ENCODE measurements around the gene TTC28. TPM values are rescaled to one million over a fixed set of nuclear protein-coding genes. Genes with fewer than 3 reads are reported as not detected.

TTC28 gene
- total RNA-seq, 3 donors from 2014 or later = 9.6 to 32.3 (median 13.2) TPM

DNA sequence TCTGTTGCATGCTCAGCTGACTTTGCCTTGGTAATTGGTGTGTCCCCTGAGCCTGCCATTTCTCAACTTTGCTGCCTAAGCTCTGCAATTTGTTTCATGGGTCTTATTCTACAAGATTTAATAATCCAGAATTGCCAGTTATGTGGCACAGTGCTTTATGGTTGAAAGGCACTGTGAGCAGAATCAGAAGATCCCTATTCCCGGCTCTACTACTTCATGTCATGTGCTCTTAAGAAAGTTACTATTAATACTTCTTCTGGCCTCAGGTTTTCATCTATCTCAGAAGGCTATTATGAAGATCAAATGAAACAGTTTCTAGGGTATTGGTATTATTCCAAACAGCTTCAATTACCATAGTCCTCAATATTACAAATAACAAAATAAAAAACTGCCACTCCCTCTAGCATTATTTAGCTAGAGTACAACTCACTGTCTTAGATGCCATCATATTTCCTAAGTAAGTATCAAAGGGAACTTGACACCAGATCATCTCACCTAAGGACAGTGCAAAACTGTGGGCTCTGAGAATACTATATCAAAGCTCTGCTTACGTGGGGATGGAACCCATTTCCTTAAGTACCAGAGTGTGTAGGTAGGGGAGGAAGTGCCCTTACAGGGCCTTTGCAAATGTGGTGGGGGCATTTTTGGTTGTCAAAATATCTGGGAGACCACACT, 560.5 kb downstream of the TTC28 start:
- intact Hi-C loops (cut with DNase I, micrococcal nuclease) = no loop called here
- H3K4me1 ChIP-seq (ENCODE audit: low read depth) = no peaks in the 10 kb centered on the region

DNA sequence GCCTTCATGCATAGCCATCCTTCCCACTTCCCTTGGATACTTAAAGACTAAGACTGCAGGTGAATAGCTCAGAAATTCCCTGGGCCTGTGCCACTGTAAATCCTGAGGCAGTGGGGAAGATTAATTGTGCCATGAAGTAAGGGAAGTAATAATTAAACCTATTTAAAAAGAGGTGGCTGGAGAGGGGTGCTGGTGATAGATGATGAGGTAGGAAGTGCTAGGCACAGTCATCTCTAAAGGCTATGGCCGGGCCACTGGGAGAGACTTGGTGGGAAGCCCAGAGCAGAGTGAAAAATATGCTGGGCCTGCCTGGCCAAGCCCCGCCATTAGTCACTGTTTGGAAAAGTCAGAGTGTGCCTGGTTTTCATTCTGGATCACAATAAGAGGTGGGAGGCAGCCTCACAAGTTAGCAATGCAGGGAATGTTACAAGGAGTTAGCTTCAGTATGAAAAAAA, 563.4 kb downstream of the TTC28 start:
- TF ChIP-seq, protein P1, sequence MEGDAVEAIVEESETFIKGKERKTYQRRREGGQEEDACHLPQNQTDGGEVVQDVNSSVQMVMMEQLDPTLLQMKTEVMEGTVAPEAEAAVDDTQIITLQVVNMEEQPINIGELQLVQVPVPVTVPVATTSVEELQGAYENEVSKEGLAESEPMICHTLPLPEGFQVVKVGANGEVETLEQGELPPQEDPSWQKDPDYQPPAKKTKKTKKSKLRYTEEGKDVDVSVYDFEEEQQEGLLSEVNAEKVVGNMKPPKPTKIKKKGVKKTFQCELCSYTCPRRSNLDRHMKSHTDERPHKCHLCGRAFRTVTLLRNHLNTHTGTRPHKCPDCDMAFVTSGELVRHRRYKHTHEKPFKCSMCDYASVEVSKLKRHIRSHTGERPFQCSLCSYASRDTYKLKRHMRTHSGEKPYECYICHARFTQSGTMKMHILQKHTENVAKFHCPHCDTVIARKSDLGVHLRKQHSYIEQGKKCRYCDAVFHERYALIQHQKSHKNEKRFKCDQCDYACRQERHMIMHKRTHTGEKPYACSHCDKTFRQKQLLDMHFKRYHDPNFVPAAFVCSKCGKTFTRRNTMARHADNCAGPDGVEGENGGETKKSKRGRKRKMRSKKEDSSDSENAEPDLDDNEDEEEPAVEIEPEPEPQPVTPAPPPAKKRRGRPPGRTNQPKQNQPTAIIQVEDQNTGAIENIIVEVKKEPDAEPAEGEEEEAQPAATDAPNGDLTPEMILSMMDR (IDR thresholded peaks at IDR 0.05) = no peak

More for the DNA sequence above, 560.5 kb downstream of the TTC28 start:
- TF ChIP-seq, protein P1 (IDR thresholded peaks at IDR 0.05) = no peak
- ATAC-seq (no peak), DNase-seq (no peak)
- Histone ChIP-seq H3K36me3 (ENCODE audit: low read depth) (no peaks in the 10 kb centered on the region), H3K9me3 (no peaks in the 10 kb centered on the region), H3K4me3 (no peak overlapping the region)

DNA sequence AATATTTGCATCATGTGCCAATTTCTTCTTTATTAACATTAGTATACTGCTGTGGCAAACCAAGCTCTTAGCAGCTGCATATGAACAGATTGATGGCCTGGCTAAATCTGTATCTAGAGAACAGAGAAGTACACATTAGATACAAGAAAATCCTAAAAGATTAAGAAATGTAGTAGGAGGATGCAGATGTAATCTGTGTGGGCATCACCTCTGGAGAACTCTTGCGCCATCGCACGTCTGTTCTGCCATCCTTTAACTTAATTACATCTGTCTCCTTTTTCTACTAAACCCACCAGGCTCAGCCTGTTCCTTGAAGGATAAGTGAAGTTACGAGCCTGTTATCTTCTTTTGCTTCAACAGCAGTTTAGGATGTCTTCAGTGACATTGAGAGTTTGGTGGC, 564.2 kb downstream of the TTC28 start:
- intact Hi-C loops (cut with DNase I, micrococcal nuclease) = no loop called here
- TF ChIP-seq, protein P1 (IDR thresholded peaks at IDR 0.05) = no peak

More for the DNA sequence above, 563.4 kb downstream of the TTC28 start:
- Histone ChIP-seq H3K4me1 (ENCODE audit: low read depth) (no peaks in the 10 kb centered on the region), H3K9me3 (no peaks in the 10 kb centered on the region), H3K4me3 (no peak overlapping the region), H3K36me3 (ENCODE audit: low read depth) (no peaks in the 10 kb centered on the region)
- DNase-seq = no peak
- ATAC-seq = peak; percentile 26
- intact Hi-C loops (cut with DNase I, micrococcal nuclease) = no loop called here

DNA sequence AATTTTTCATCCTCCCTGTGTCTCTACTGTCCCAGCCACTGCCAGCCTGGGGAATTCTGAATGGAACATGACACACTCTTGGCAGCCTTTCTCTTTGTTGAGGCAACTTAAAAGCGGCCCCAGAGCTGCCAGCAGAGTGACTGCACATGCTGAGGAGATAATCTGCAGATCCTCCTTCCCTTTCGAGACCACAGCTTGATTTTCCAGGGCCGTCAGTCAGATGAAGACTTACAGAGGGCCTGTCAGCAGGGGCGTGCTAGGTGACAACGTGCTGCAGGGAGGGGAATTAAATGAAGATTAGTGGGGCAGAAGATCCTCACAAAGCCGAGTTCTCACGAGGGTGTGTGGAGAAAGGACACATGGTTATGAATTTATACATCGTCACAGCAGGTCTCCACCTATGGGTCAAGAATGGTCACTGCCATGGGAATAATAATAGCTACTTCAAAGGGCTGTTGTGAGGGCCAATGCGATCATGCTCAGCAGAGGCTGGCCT, 567.0 kb downstream of the TTC28 start:
- intact Hi-C loops (cut with DNase I, micrococcal nuclease) = no loop called here
- ATAC-seq = peak; percentile 52
- H3K4me1 ChIP-seq (ENCODE audit: low read depth) = no peaks in the 10 kb centered on the region
- no peaks in the 10 kb centered on the region for H3K9me3 ChIP-seq
- peak in 1 of 3 donors; percentile 16 for DNase-seq
- H3K36me3 ChIP-seq (ENCODE audit: low read depth) = no peaks in the 10 kb centered on the region
- TF ChIP-seq, protein P1 (IDR thresholded peaks at IDR 0.05) = peak; percentile 17
- H3K4me3 ChIP-seq = no peak overlapping the region

More for the DNA sequence above, 564.2 kb downstream of the TTC28 start:
- Histone ChIP-seq H3K4me1 (ENCODE audit: low read depth) (no peaks in the 10 kb centered on the region), H3K36me3 (ENCODE audit: low read depth) (no peaks in the 10 kb centered on the region), H3K4me3 (no peak overlapping the region), H3K9me3 (no peaks in the 10 kb centered on the region)
- ATAC-seq = no peak
- no peak for DNase-seq

DNA sequence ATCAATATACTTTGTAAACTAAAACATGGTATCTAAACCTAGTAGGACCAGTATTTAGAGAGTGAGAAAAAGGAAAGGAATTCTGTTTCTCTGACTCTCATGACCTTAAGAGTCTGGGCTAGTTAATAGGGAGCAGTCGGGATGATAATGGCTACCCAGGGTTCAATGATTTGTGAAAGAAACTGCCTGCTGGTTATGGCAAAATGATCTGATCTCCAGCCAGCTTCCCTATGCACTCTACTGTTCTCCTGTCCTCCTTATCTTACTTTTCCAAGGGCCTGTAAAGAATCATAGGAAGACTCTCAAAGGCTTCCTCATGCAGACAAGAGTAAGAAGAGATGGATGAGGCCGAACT, 567.5 kb downstream of the TTC28 start:
- intact Hi-C loops (cut with DNase I, micrococcal nuclease) = no loop called here
- Histone ChIP-seq H3K9me3 (no peaks in the 10 kb centered on the region), H3K4me3 (no peak overlapping the region), H3K36me3 (ENCODE audit: low read depth) (no peaks in the 10 kb centered on the region), H3K4me1 (ENCODE audit: low read depth) (no peaks in the 10 kb centered on the region)
- TF ChIP-seq, protein P1 (IDR thresholded peaks at IDR 0.05) = no peak
- DNase-seq (no peak), ATAC-seq (no peak)

All from mucosa of descending colon (tissue), 3 donors.